ENCODE results near the gene TXNDC5. TPM values are rescaled to one million over a fixed set of nuclear protein-coding genes. Genes with fewer than 3 reads are reported as not detected.
A peak's percentile ranks its signal among the peaks of the same experiment; 100 is the strongest.

The TXNDC5 gene
- total RNA-seq, 2 experiments from 2014 or later, result 312 to 319 TPM

DNA sequence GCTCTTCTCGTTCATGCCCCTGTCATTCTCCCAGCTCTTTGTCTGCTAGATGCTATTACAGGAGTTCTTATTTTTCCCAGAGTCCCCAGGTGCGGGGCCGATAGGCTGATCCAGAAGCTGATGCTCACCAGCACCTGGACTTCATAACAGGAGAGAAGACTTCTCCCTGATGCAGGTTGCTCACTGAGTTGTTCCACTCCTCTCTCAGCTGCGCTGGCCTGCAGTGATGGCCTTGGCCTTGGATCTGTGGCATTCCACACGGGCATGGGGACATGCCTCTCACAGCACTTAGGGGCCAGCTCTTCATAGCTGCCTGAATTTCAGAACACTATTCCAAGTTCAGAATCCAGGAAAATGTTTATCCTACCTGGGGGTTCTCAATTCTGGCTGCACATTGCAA lies 7.1 kb upstream of the TXNDC5 start:
- H3K79me2 ChIP-seq (ENCODE audit: insufficient read depth, low read depth, low read length), result no peaks in the 10 kb centered on the region
- H3K27ac ChIP-seq (ENCODE audit: low read depth, low read length, poor library complexity, severe bottlenecking), result peak overlapping the region; percentile 96
- intact Hi-C loops (cut with micrococcal nuclease; ENCODE audit: unreplicated experiment), result loop anchor here (1.0 to 10.0 kb wide), 2 partner anchors 46 to 1333 kb away; partner anchors contain the start of gene LY86
- CTCF ChIA-PET (ENCODE audit: unreplicated experiment), result interaction anchor here (0.6 to 1.6 kb wide), 10 partner anchors 8 to 327 kb away, joined by 3 to 9 read pairs (median 4); no protein-coding TSS in a partner anchor
- peak overlapping the region; percentile 47 for H3K4me3 ChIP-seq (ENCODE audit: low read depth, low read length, poor library complexity, severe bottlenecking)
- no TSS peak for BruUV-seq (replicated peaks)
- no peaks in the 10 kb centered on the region for H4K20me1 ChIP-seq (ENCODE audit: insufficient read depth, low read length)
- peaks cover 11% of the 10 kb centered on the region; the same call in 1 of the 2 replicates for H3K9me3 ChIP-seq (ENCODE audit: low read length)
- peak; percentile 37 for DNase-seq (ENCODE audit: low spot score)
- TF ChIP-seq EZH2phosphoT487 (IDR thresholded peaks at IDR 0.05; ENCODE audit: borderline replicate concordance, low read depth, low read length), result no peak
- TF ChIP-seq, protein P1, sequence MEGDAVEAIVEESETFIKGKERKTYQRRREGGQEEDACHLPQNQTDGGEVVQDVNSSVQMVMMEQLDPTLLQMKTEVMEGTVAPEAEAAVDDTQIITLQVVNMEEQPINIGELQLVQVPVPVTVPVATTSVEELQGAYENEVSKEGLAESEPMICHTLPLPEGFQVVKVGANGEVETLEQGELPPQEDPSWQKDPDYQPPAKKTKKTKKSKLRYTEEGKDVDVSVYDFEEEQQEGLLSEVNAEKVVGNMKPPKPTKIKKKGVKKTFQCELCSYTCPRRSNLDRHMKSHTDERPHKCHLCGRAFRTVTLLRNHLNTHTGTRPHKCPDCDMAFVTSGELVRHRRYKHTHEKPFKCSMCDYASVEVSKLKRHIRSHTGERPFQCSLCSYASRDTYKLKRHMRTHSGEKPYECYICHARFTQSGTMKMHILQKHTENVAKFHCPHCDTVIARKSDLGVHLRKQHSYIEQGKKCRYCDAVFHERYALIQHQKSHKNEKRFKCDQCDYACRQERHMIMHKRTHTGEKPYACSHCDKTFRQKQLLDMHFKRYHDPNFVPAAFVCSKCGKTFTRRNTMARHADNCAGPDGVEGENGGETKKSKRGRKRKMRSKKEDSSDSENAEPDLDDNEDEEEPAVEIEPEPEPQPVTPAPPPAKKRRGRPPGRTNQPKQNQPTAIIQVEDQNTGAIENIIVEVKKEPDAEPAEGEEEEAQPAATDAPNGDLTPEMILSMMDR (conservative IDR thresholded peaks at IDR 0.05; ENCODE audit: low read length), result no peak
- peaks cover 87% of the 10 kb centered on the region for H3K4me1 ChIP-seq (ENCODE audit: insufficient read depth, low read length, poor library complexity, severe bottlenecking)
- peak overlapping the region; percentile 53 for H2AFZ ChIP-seq (ENCODE audit: low read length)
- peaks cover 7% of the 10 kb centered on the region for H3K36me3 ChIP-seq (ENCODE audit: insufficient read depth, low read length)
- H3K4me2 ChIP-seq (ENCODE audit: low read length), result peak overlapping the region; percentile 76
- POLR2A ChIA-PET, result interaction anchor here (0.5 to 7.4 kb wide), 24 partner anchors 9 to 446 kb away, joined by 3 to 58 read pairs (median 6); partner anchors contain the start of genes BLOC1S5 and EEF1E1
- H3K9me2 ChIP-seq (ENCODE audit: insufficient read depth, low read length), result no peaks in the 10 kb centered on the region

DNA sequence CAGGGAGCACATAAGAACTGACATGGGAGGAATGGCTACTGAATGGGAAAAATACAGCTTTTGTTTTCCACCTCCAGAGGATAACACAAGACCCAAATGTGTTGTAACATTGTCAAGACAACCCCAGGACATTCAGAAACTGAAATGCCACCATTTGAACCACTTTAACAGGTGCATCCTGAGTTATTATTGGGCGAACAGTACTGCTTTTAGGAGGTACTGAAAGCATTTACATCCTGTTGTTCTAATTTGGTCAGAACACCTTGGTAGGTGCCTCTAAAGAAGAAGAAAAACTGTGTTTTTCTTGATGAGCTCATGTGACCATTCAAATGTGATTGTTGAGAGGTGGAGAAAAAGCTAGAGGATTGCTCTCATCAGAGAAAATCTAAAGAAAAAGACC lies 6.4 kb upstream of the TXNDC5 start:
- H4K20me1 ChIP-seq (ENCODE audit: insufficient read depth, low read length), result no peaks in the 10 kb centered on the region
- peak overlapping the region; percentile 96 for H3K27ac ChIP-seq (ENCODE audit: low read depth, low read length, poor library complexity, severe bottlenecking)
- H3K79me2 ChIP-seq (ENCODE audit: insufficient read depth, low read depth, low read length), result no peaks in the 10 kb centered on the region
- peak overlapping the region; percentile 47 for H3K4me3 ChIP-seq (ENCODE audit: low read depth, low read length, poor library complexity, severe bottlenecking)
- ChIA-PET POLR2A (interaction anchor here (0.5 to 7.4 kb wide), 25 partner anchors 8 to 445 kb away, joined by 3 to 58 read pairs (median 6); partner anchors contain the start of genes BLOC1S5 and EEF1E1), CTCF (ENCODE audit: unreplicated experiment) (interaction anchor here (0.6 to 1.6 kb wide), 11 partner anchors 9 to 327 kb away, joined by 3 to 9 read pairs (median 4); no protein-coding TSS in a partner anchor)
- TF ChIP-seq, protein P1 (conservative IDR thresholded peaks at IDR 0.05; ENCODE audit: low read length), result no peak
- no peak for TF ChIP-seq EZH2phosphoT487 (IDR thresholded peaks at IDR 0.05; ENCODE audit: borderline replicate concordance, low read depth, low read length)
- H2AFZ ChIP-seq (ENCODE audit: low read length), result peak overlapping the region; percentile 53; the same call in 1 of the 2 replicates
- peaks cover 95% of the 10 kb centered on the region for H3K4me1 ChIP-seq (ENCODE audit: insufficient read depth, low read length, poor library complexity, severe bottlenecking)
- peak; percentile 95 for DNase-seq (ENCODE audit: low spot score)
- no peaks in the 10 kb centered on the region for H3K9me2 ChIP-seq (ENCODE audit: insufficient read depth, low read length)
- intact Hi-C loops (cut with micrococcal nuclease; ENCODE audit: unreplicated experiment), result loop anchor here (1.0 to 10.0 kb wide), 2 partner anchors 46 to 1332 kb away; partner anchors contain the start of gene LY86
- H3K4me2 ChIP-seq (ENCODE audit: low read length), result peak overlapping the region; percentile 76
- peaks cover 7% of the 10 kb centered on the region for H3K36me3 ChIP-seq (ENCODE audit: insufficient read depth, low read length)
- peaks cover 11% of the 10 kb centered on the region; the same call in 1 of the 2 replicates for H3K9me3 ChIP-seq (ENCODE audit: low read length)
- BruUV-seq (replicated peaks), result no TSS peak

Data from OCI-LY7 (cell line).